WTC11 (cell line): ENCODE results near the gene ANTXR1. TPM values are rescaled to one million over a fixed set of nuclear protein-coding genes. Genes with fewer than 3 reads are reported as not detected.

Experiments
- ATAC-seq: fragments of 200-7000 bp; cut with Tn5 transposase; 2 replicates; pipeline ENCODE4 v1.10.0; 2021; ENCODE audit warnings: mild to moderate bottlenecking, moderate library complexity
- CTCF ChIA-PET: fragments of 300-600 bp; sonication (Branson Sonifier 250); formaldehyde crosslinking; loops from one replicate; lab custom pipeline; 2021; ENCODE audit warnings: antibody characterized with exemption; lab: Charles Lee
- POLR2A ChIA-PET: fragments of 350-600 bp; sonication (Branson Sonifier 250); formaldehyde crosslinking; loops from one replicate; lab custom pipeline; 2021; ENCODE audit warnings: antibody characterized with exemption; lab: Charles Lee
- DNase-seq: peaks from one replicate; pipeline ENCODE4 v3.0.0; 2021; ENCODE audit warnings: low spot score
- H3K27ac Mint-ChIP-seq: 2 replicates; pipeline ENCODE4 v1.8.0; 2021; ENCODE audit warnings: mixed read lengths
- H3K27me3 Mint-ChIP-seq: 2 replicates; pipeline ENCODE4 v1.8.0; 2021; ENCODE audit warnings: low read depth, mild to moderate bottlenecking, moderate library complexity, mixed read lengths
- H3K36me3 Mint-ChIP-seq: 2 replicates; pipeline ENCODE4 v1.8.0; 2021; ENCODE audit warnings: mixed read lengths
- H3K4me1 Mint-ChIP-seq: 2 replicates; pipeline ENCODE4 v1.8.0; 2022; ENCODE audit warnings: mixed read lengths
- H3K4me3 Mint-ChIP-seq: 2 replicates; pipeline ENCODE4 v1.8.0; 2021; ENCODE audit warnings: mild to moderate bottlenecking, moderate library complexity, mixed read lengths
- H3K9me3 Mint-ChIP-seq: 2 replicates; pipeline ENCODE4 v1.8.0; 2021; ENCODE audit warnings: mixed read lengths
- CBFB ChIP-seq: sonication (generic); formaldehyde crosslinking; IDR thresholded peaks from 2 replicates; pipeline ENCODE4 v1.8.1; 2022; ENCODE audit warnings: mild to moderate bottlenecking, low read depth, missing genetic modification reagents
- GABPB1 ChIP-seq: sonication (generic); formaldehyde crosslinking; IDR thresholded peaks from 2 replicates; pipeline ENCODE4 v1.8.1; 2023; ENCODE audit warnings: mild to moderate bottlenecking, missing genetic modification reagents
- GRHL2 ChIP-seq: fragments of 250-450 bp; sonication (Bioruptor Pico); IDR thresholded peaks from 2 replicates; pipeline ENCODE4 v1.8.0; 2022; ENCODE audit warnings: mild to moderate bottlenecking, moderate library complexity; ENCODE audit not compliant: insufficient replicate concordance, severe bottlenecking
- KAT7 ChIP-seq: sonication (generic); formaldehyde crosslinking; IDR thresholded peaks from 2 replicates; pipeline ENCODE4 v1.8.1; 2023; ENCODE audit warnings: missing genetic modification reagents, mild to moderate bottlenecking, borderline replicate concordance
- MXD4 ChIP-seq: fragments of 250-450 bp; sonication (Bioruptor Pico); IDR thresholded peaks from 2 replicates; pipeline ENCODE4 v1.8.0; 2021; ENCODE audit warnings: mild to moderate bottlenecking, moderate library complexity, borderline replicate concordance
- NFATC4 ChIP-seq: fragments of 250-450 bp; sonication (Bioruptor Pico); IDR thresholded peaks from 2 replicates; pipeline ENCODE4 v1.9.0; 2021; ENCODE audit warnings: mild to moderate bottlenecking
- NFYB ChIP-seq: sonication (generic); formaldehyde crosslinking; conservative IDR thresholded peaks from 2 replicates; pipeline ENCODE4 v1.8.0; 2022; ENCODE audit warnings: low read depth, missing genetic modification reagents
- RELA ChIP-seq: sonication (generic); formaldehyde crosslinking; IDR thresholded peaks from 2 replicates; pipeline ENCODE4 v1.8.1; 2022; ENCODE audit warnings: missing genetic modification reagents, mild to moderate bottlenecking, borderline replicate concordance
- RORB ChIP-seq: fragments of 250-450 bp; sonication (Bioruptor Pico); IDR thresholded peaks from 2 replicates; pipeline ENCODE4 v1.9.0; 2021; ENCODE audit warnings: mild to moderate bottlenecking
- ZBTB21 ChIP-seq: sonication (generic); formaldehyde crosslinking; IDR thresholded peaks from 2 replicates; pipeline ENCODE4 v1.8.1; 2023; ENCODE audit warnings: mild to moderate bottlenecking, missing genetic modification reagents, borderline replicate concordance
- ZNF219 ChIP-seq: sonication (generic); formaldehyde crosslinking; IDR thresholded peaks from 2 replicates; pipeline ENCODE4 v1.8.0; 2023; ENCODE audit warnings: missing genetic modification reagents, mild to moderate bottlenecking, borderline replicate concordance
- total RNA-seq: library from RNA; stranded (reverse); gene quantifications from 3 replicates; pipeline ENCODE4 v1.2.3, GENCODE V29; 2021
- TF ChIP-seq, protein P1 (sequence below): sonication (generic); formaldehyde crosslinking; IDR thresholded peaks from 2 replicates; pipeline ENCODE4 v1.8.0; 2022; ENCODE audit warnings: mild to moderate bottlenecking, missing genetic modification reagents
- TF ChIP-seq, protein P2 (sequence below): sonication (generic); formaldehyde crosslinking; IDR thresholded peaks from 2 replicates; pipeline ENCODE4 v1.8.1; 2023; ENCODE audit warnings: mild to moderate bottlenecking, missing genetic modification reagents, moderate library complexity
- TF ChIP-seq, protein P3 (sequence below): sonication (generic); formaldehyde crosslinking; IDR thresholded peaks from 2 replicates; pipeline ENCODE4 v1.8.1; 2023; ENCODE audit warnings: mild to moderate bottlenecking, moderate library complexity, missing genetic modification reagents
- TF ChIP-seq, protein P4 (sequence below): sonication (generic); formaldehyde crosslinking; IDR thresholded peaks from 2 replicates; pipeline ENCODE4 v1.8.0; 2023; ENCODE audit warnings: mild to moderate bottlenecking, missing genetic modification reagents
- TF ChIP-seq, protein P5 (sequence below): fragments of 250-450 bp; sonication (Bioruptor Pico); IDR thresholded peaks from 2 replicates; pipeline ENCODE4 v1.9.0; 2021; ENCODE audit warnings: mild to moderate bottlenecking

ANTXR1 gene
- total RNA-seq, 1 experiment from 2014 or later, result 30.0 TPM

DNA sequence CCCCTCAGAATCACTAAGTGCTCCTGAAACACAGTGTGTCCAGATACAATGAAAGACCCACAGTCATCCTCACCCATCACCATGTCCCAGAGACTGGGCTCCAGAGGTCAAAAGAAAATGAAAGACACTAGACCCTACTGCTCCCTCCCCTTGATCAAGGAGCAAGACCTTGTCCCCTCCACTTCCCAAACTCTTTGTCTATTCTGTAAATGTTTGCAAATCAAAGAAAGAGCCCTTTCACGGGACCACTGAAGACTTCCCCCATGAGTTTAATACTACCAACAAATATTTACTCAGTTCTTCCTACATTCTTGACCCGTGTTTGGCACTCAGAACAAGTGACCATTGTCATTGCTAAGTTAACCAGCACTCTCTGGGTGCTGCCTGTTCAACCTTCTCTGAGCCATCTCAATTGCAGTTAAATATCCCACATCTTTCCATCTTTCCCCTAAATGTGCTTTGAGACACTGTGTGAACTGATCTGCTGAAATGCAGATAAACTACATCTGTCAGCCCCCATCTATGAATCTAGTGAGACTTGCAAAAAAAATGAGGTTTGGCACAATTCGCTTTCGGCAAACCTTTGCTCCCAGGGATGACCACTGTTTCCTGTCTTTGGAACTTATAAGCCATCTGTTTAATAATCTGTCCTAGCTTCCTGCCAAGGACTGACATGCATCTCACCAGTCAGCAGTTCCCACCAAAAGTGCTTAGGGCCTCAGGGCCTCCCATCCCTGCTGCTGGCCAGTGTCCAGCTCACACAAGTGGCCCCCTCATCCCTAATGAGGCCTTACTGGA, 203.8 kb downstream of the ANTXR1 start:
- no peak overlapping the region for H3K27ac Mint-ChIP-seq
- no peak overlapping the region for H3K4me3 Mint-ChIP-seq
- CTCF ChIA-PET, result interaction anchor here (1.2 kb wide), 1 partner anchor 273 kb away, joined by 3 read pairs; no protein-coding TSS in a partner anchor
- H3K36me3 Mint-ChIP-seq, result no peaks in the 10 kb centered on the region
- H3K9me3 Mint-ChIP-seq, result no peaks in the 10 kb centered on the region
- 0 out of 2 replicates have a peak, but pooled peaks cover 3% of the 10 kb centered on the region for H3K4me1 Mint-ChIP-seq
- TF ChIP-seq, protein P1, sequence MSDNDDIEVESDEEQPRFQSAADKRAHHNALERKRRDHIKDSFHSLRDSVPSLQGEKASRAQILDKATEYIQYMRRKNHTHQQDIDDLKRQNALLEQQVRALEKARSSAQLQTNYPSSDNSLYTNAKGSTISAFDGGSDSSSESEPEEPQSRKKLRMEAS (CRISPR knock-in tag), result no peak
- TF ChIP-seq CBFB, result no peak
- TF ChIP-seq GABPB1 (CRISPR knock-in tag), result peak; percentile 42
- TF ChIP-seq, all 79 proteins: peak for 1
- ATAC-seq, result no peak
- no peaks in the 10 kb centered on the region for H3K27me3 Mint-ChIP-seq
- POLR2A ChIA-PET, result no interaction called here
- no peak for DNase-seq

DNA sequence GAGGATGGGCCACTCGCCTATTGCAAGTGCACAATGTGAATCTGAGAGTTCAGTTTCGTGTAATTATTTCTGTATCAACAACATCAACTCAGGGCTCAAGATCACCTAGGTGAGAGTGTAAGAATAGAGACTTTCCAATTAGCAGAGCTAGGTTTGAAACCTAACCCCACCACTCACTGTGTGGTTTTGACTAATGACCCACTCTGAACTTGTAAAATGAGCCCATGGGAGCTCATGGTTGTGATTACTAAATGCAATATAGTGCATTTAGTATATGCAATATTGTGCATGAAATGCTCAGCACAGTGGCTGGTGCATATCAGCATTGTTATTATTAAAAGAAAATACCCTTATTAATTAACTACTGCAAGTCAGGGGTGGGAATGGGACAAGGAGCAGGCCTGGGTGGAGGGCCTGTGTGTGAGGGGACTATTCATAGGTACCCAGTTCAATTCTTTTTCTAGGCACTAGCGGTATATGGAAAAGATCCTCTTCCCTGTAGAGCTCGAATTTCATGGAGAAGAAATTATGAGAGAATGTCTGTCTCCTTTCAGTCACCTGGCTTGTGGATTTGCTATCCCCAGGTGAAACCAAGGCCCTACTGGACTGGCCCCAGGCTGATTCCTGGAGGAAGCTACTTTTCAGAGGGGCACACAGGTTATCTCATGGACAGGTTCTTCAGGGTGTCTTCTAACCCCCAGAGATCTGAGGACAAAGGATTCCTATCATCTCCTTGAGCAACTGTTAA, 204.5 kb downstream of the ANTXR1 start:
- no peaks in the 10 kb centered on the region for H3K27me3 Mint-ChIP-seq

DNA sequence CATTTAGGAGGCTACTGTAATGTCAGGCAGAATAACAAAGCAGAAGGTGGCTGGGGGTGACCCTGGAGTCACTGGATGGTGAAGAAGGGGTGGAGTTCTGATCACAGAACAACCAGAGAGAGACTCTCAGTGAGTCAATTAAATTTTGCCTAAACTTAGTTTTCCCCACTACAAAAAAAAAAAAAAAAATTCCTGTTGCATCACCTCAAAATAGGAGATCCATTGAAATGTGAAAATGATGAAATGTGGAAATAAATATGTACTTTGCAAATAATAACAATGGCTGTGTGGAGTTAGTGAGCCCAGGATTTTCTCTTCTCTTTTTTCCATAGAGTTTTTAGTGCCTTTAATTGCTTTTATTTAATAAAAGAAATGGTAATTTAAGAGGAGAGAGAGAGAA, 208.5 kb downstream of the ANTXR1 start:
- CTCF ChIA-PET, result no interaction called here
- POLR2A ChIA-PET, result no interaction called here

More for the DNA sequence above, 204.5 kb downstream of the ANTXR1 start:
- H3K4me1 Mint-ChIP-seq, result peaks cover 9% of the 10 kb centered on the region; the same call in 1 of the 2 replicates
- no peak overlapping the region for H3K4me3 Mint-ChIP-seq
- ChIA-PET CTCF (interaction anchor here (1.2 kb wide), 1 partner anchor 274 kb away, joined by 3 read pairs; no protein-coding TSS in a partner anchor), POLR2A (no interaction called here)
- H3K27ac Mint-ChIP-seq, result no peak overlapping the region
- no peaks in the 10 kb centered on the region for H3K36me3 Mint-ChIP-seq
- no peaks in the 10 kb centered on the region for H3K9me3 Mint-ChIP-seq
- no peak for DNase-seq
- ATAC-seq, result no peak
- no peak for TF ChIP-seq RORB (CRISPR knock-in tag)

More for the DNA sequence above, 208.5 kb downstream of the ANTXR1 start:
- H3K4me3 Mint-ChIP-seq, result no peak overlapping the region
- TF ChIP-seq, protein P2, sequence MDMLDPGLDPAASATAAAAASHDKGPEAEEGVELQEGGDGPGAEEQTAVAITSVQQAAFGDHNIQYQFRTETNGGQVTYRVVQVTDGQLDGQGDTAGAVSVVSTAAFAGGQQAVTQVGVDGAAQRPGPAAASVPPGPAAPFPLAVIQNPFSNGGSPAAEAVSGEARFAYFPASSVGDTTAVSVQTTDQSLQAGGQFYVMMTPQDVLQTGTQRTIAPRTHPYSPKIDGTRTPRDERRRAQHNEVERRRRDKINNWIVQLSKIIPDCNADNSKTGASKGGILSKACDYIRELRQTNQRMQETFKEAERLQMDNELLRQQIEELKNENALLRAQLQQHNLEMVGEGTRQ (CRISPR knock-in tag), result no peak
- TF ChIP-seq KAT7 (CRISPR knock-in tag), result no peak
- no peak for TF ChIP-seq ZBTB21
- TF ChIP-seq, protein P3, sequence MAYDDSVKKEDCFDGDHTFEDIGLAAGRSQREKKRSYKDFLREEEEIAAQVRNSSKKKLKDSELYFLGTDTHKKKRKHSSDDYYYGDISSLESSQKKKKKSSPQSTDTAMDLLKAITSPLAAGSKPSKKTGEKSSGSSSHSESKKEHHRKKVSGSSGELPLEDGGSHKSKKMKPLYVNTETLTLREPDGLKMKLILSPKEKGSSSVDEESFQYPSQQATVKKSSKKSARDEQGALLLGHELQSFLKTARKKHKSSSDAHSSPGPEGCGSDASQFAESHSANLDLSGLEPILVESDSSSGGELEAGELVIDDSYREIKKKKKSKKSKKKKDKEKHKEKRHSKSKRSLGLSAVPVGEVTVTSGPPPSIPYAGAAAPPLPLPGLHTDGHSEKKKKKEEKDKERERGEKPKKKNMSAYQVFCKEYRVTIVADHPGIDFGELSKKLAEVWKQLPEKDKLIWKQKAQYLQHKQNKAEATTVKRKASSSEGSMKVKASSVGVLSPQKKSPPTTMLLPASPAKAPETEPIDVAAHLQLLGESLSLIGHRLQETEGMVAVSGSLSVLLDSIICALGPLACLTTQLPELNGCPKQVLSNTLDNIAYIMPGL, result no peak
- TF ChIP-seq MXD4 (CRISPR knock-in tag), result no peak
- TF ChIP-seq, protein P4, sequence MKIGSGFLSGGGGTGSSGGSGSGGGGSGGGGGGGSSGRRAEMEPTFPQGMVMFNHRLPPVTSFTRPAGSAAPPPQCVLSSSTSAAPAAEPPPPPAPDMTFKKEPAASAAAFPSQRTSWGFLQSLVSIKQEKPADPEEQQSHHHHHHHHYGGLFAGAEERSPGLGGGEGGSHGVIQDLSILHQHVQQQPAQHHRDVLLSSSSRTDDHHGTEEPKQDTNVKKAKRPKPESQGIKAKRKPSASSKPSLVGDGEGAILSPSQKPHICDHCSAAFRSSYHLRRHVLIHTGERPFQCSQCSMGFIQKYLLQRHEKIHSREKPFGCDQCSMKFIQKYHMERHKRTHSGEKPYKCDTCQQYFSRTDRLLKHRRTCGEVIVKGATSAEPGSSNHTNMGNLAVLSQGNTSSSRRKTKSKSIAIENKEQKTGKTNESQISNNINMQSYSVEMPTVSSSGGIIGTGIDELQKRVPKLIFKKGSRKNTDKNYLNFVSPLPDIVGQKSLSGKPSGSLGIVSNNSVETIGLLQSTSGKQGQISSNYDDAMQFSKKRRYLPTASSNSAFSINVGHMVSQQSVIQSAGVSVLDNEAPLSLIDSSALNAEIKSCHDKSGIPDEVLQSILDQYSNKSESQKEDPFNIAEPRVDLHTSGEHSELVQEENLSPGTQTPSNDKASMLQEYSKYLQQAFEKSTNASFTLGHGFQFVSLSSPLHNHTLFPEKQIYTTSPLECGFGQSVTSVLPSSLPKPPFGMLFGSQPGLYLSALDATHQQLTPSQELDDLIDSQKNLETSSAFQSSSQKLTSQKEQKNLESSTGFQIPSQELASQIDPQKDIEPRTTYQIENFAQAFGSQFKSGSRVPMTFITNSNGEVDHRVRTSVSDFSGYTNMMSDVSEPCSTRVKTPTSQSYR, result no peak
- TF ChIP-seq, protein P5, sequence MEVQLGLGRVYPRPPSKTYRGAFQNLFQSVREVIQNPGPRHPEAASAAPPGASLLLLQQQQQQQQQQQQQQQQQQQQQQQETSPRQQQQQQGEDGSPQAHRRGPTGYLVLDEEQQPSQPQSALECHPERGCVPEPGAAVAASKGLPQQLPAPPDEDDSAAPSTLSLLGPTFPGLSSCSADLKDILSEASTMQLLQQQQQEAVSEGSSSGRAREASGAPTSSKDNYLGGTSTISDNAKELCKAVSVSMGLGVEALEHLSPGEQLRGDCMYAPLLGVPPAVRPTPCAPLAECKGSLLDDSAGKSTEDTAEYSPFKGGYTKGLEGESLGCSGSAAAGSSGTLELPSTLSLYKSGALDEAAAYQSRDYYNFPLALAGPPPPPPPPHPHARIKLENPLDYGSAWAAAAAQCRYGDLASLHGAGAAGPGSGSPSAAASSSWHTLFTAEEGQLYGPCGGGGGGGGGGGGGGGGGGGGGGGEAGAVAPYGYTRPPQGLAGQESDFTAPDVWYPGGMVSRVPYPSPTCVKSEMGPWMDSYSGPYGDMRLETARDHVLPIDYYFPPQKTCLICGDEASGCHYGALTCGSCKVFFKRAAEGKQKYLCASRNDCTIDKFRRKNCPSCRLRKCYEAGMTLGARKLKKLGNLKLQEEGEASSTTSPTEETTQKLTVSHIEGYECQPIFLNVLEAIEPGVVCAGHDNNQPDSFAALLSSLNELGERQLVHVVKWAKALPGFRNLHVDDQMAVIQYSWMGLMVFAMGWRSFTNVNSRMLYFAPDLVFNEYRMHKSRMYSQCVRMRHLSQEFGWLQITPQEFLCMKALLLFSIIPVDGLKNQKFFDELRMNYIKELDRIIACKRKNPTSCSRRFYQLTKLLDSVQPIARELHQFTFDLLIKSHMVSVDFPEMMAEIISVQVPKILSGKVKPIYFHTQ (CRISPR knock-in tag), result no peak
- TF ChIP-seq NFATC4 (CRISPR knock-in tag), result no peak
- TF ChIP-seq GRHL2 (CRISPR knock-in tag), result no peak
- TF ChIP-seq NFYB (CRISPR knock-in tag), result no peak
- no peak for TF ChIP-seq ZNF219 (CRISPR knock-in tag)
- no peak for TF ChIP-seq RELA
- H3K4me1 Mint-ChIP-seq, result peaks cover 17% of the 10 kb centered on the region
- no peak overlapping the region for H3K27ac Mint-ChIP-seq
- ATAC-seq, result no peak
- no peak for DNase-seq
- no peaks in the 10 kb centered on the region for H3K27me3 Mint-ChIP-seq
- H3K36me3 Mint-ChIP-seq, result no peaks in the 10 kb centered on the region
- no peaks in the 10 kb centered on the region for H3K9me3 Mint-ChIP-seq
